ENCODE data around the gene GTF2H3.

The GTF2H3 gene

DNA sequence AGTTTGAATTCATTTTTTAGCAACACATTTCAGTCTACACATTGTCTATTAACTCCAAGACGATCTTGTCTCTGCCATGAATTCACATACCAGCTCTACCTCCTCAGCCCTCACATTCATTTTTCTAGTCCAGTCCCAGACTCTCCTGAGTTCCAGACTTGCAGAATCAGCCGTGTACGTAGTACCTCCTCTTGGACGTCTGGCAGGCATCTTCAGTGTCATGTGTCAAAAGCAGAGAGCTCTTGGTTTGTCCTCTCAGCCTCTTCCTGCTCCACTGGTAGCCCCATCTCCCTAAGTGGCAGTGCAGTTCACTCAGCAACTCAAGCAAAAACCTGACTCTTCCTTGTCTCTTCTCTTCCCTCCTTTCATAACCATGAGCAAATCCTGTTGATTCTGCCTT is 22.8 kb downstream of the GTF2H3 start:
- in situ Hi-C loops (cut with MboI; ENCODE audit: low sequenced_read_pairs, unreplicated experiment): no loop called here
- TF ChIP-seq, protein P1, sequence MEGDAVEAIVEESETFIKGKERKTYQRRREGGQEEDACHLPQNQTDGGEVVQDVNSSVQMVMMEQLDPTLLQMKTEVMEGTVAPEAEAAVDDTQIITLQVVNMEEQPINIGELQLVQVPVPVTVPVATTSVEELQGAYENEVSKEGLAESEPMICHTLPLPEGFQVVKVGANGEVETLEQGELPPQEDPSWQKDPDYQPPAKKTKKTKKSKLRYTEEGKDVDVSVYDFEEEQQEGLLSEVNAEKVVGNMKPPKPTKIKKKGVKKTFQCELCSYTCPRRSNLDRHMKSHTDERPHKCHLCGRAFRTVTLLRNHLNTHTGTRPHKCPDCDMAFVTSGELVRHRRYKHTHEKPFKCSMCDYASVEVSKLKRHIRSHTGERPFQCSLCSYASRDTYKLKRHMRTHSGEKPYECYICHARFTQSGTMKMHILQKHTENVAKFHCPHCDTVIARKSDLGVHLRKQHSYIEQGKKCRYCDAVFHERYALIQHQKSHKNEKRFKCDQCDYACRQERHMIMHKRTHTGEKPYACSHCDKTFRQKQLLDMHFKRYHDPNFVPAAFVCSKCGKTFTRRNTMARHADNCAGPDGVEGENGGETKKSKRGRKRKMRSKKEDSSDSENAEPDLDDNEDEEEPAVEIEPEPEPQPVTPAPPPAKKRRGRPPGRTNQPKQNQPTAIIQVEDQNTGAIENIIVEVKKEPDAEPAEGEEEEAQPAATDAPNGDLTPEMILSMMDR (IDR thresholded peaks at IDR 0.05; ENCODE audit: borderline replicate concordance, control extremely low read depth, extremely low read depth, insufficient read depth, missing control alignments): no peak
- no peak for DNase-seq (ENCODE audit: low spot score)

- in situ Hi-C loops (cut with MboI; ENCODE audit: low sequenced_read_pairs, unreplicated experiment): no loop called here
- no peak for DNase-seq (ENCODE audit: low spot score)
- TF ChIP-seq, protein P1 (IDR thresholded peaks at IDR 0.05; ENCODE audit: borderline replicate concordance, control extremely low read depth, extremely low read depth, insufficient read depth, missing control alignments): no peak
These were observed 23.6 kb downstream of the GTF2H3 start for GRCh38 chr12:123657211-123657610.

GRCh38 chr12:123659996-123660727 is 26.5 kb downstream of the GTF2H3 start:
- peak; percentile 32 for DNase-seq (ENCODE audit: low spot score)
- TF ChIP-seq, protein P1 (IDR thresholded peaks at IDR 0.05; ENCODE audit: borderline replicate concordance, control extremely low read depth, extremely low read depth, insufficient read depth, missing control alignments): no peak
- in situ Hi-C loops (cut with MboI; ENCODE audit: low sequenced_read_pairs, unreplicated experiment): no loop called here

DNA sequence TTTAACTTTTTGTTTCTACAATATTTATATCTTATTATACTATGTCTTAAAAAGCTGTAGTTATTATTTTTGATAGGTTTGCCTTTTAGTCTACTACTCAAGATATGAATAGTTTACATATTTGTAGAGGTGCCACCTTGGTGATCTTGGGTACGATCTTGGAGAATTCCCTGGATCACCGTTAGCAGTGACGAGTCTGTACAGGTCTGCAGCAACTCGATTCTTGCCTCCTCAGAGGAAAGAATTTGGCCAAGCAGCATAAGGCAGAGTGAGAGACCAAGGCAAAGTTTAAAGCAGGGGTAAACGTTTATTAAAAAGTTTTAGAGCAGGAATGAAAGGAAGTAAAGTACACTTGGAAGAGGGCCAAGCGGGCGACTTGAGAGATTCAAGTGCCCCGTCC is 34.1 kb downstream of the GTF2H3 start:
- TF ChIP-seq, protein P1 (IDR thresholded peaks at IDR 0.05; ENCODE audit: borderline replicate concordance, control extremely low read depth, extremely low read depth, insufficient read depth, missing control alignments): no peak
- no peak for DNase-seq (ENCODE audit: low spot score)
- in situ Hi-C loops (cut with MboI; ENCODE audit: low sequenced_read_pairs, unreplicated experiment): no loop called here

DNA sequence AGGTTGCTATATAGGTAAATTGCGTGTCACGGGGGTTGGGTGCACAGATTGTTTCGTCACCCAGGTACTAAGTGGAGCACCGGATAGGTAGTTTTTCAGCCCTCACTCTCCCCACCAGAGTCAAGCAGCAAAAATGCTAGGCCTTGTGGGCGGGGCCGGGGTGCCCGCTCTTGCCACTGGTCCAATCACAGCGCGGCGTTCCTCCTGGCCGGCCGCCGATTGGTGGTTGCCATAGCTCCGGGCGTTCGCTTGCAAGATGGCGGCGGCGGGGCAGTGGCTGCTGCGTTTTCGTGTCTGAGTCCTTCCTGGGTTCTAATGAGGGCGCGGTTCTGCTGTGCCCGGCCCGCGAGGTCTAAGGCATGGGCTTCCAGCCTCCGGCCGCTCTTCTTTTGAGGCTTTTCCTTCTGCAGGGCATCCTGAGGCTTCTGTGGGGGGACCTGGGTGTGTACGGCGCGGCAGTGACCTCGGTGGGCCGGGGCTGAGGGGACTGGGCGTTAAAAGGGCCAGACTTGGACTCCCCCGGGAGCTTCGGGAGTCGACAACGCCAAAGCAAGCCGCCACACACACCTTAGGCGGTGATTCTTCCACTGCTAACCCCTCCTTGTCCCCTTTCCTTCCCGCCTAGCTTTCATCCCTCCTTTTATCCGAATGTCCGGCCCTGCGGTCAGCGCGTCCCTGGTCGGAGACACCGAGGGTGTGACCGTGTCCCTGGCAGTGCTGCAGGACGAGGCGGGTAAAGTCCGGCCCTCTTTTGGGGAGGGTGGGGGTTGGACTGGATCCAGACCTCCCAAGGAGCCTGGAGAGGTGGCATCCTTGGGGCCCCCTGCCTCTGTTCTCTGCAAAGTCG is 37.5 kb downstream of the GTF2H3 start, which contains the start of gene TCTN2:
Gene TCTN2, plus strand, starts transcription at position 232 of the 847 bp plus-strand sequence. Its CDS starts 128 bp downstream, at position 360.
- peak; percentile 99 for DNase-seq (ENCODE audit: low spot score)
- in situ Hi-C loops (cut with MboI; ENCODE audit: low sequenced_read_pairs, unreplicated experiment): no loop called here
- TF ChIP-seq, protein P1 (IDR thresholded peaks at IDR 0.05; ENCODE audit: borderline replicate concordance, control extremely low read depth, extremely low read depth, insufficient read depth, missing control alignments): no peak

DNA sequence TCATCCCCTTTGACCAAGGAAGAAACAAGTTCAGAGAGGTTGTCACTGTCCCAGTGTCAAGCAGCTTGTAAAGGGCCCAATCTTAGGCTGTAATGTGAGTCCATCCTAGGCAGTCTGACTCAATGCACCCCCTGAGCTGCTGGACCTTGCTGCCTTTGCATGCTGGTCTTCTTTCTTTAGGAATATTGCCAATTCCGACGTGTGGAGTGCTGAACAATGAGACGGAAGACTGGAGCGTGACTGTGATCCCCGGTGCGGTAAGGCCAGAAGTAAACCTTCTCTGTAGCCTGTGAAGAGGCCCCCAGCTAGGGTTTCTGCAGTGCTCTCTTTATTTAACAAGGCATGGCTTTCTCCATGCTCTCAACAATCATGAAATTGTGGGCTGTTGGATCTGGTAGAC is 38.2 kb downstream of the GTF2H3 start:
- TF ChIP-seq, protein P1 (IDR thresholded peaks at IDR 0.05; ENCODE audit: borderline replicate concordance, control extremely low read depth, extremely low read depth, insufficient read depth, missing control alignments): no peak
- in situ Hi-C loops (cut with MboI; ENCODE audit: low sequenced_read_pairs, unreplicated experiment): no loop called here
- no peak for DNase-seq (ENCODE audit: low spot score)
